Fibroblast of villous mesenchyme (primary cell): ENCODE results near the gene KRTAP4-5. TPM values are rescaled to one million over a fixed set of nuclear protein-coding genes. Genes with fewer than 3 reads are reported as not detected.
A peak's percentile ranks its signal among the peaks of the same experiment; 100 is the strongest.
"Not testable (repeated sequence)": the region's sequence is repeated elsewhere in the genome, so short reads cannot be mapped to it uniquely, and the experiment has no call there.

Experiments used
- DNase-seq: peaks from one replicate; pipeline ENCODE4 v3.0.0-alpha.2; 2010; ENCODE audit warnings: low read depth
- H3K4me3 ChIP-seq: 2 replicates; pipeline ENCODE4 v1.5.1; 2011; ENCODE audit warnings: low read depth, mild to moderate bottlenecking, low read length
- CTCF ChIP-seq: IDR thresholded peaks from 2 replicates; pipeline ENCODE4 v1.5.1; 2012; ENCODE audit warnings: low read depth, mild to moderate bottlenecking, low read length; ENCODE audit not compliant: insufficient read depth
- small RNA-seq: library from RNA; depleted of rRNA; stranded (forward); fragments of <200 nt; gene quantifications from one replicate; pipeline ENCODE3, GENCODE V24; 2012
- total RNA-seq: library from RNA; depleted of rRNA; stranded (reverse); fragments of >200 nt; gene quantifications from 2 replicates; pipeline ENCODE4 v1.2.3, GENCODE V29; 2012

The KRTAP4-5 gene
- total RNA-seq, 1 donor, result not detected

GRCh38 chr17:41103896-41104295 lies 45.7 kb downstream of the KRTAP4-5 start:
- no peak overlapping the region for H3K4me3 ChIP-seq
- TF ChIP-seq CTCF, result no peak
- DNase-seq, result no peak

GRCh38 chr17:41101586-41102259 lies 47.9 kb downstream of the KRTAP4-5 start, which contains the start of gene KRTAP4-16:
Gene KRTAP4-16, minus strand, starts transcription at chr17:41102209. Its CDS starts 0 bp downstream, at chr17:41102209.
- no peak for DNase-seq
- H3K4me3 ChIP-seq, result no peak within 1 kb of the TSS
- TF ChIP-seq CTCF, result no peak

GRCh38 chr17:41099682-41100480 lies 49.7 kb downstream of the KRTAP4-5 start:
- peak; percentile 8 for DNase-seq
- H3K4me3 ChIP-seq, result not testable (repeated sequence)

Small RNA genes lying within 50 kb of the gene (small RNA-seq; reads per million reads assigned to genes)
- gene KRTAP4-17P, result not detected

Other genes starting within 250 kb of the KRTAP4-5 start
- gene KRT23, start 212.2 kb downstream of the KRTAP4-5 start, total RNA-seq, result under 0.01 and 1.7 TPM in 2 replicates
- not detected in 2 replicates for gene KRT39, start 182.9 kb downstream of the KRTAP4-5 start, total RNA-seq
- not detected in 2 replicates for gene KRT40, start 165.5 kb downstream of the KRTAP4-5 start, total RNA-seq
- gene KRTAP3-3, start 155.7 kb downstream of the KRTAP4-5 start, total RNA-seq, result not detected in 2 replicates
- gene KRTAP3-2, start 149.9 kb downstream of the KRTAP4-5 start, total RNA-seq, result not detected in 2 replicates
- not detected in 2 replicates for gene KRTAP3-1, start 140.7 kb downstream of the KRTAP4-5 start, total RNA-seq
- gene KRTAP1-5, start 122.6 kb downstream of the KRTAP4-5 start, total RNA-seq, result 11.0 and 16.4 TPM in 2 replicates
- gene KRTAP1-4, start 119.6 kb downstream of the KRTAP4-5 start, total RNA-seq, result not detected in 2 replicates
- gene KRTAP1-3, start 115.0 kb downstream of the KRTAP4-5 start, total RNA-seq, result not detected in 2 replicates
- gene KRTAP1-1, start 108.4 kb downstream of the KRTAP4-5 start, total RNA-seq, result not detected in 2 replicates
- not detected in 2 replicates for gene KRTAP2-1, start 102.5 kb downstream of the KRTAP4-5 start, total RNA-seq
- not detected in 2 replicates for gene KRTAP2-2, start 94.6 kb downstream of the KRTAP4-5 start, total RNA-seq
- 0.32 TPM in 1 of 2 replicates, not detected in the other for gene KRTAP2-3, start 89.7 kb downstream of the KRTAP4-5 start, total RNA-seq
- gene KRTAP2-4, start 83.9 kb downstream of the KRTAP4-5 start, total RNA-seq, result not detected in 2 replicates
- not detected in 2 replicates for gene KRTAP4-7, start 65.7 kb downstream of the KRTAP4-5 start, total RNA-seq
- not detected in 2 replicates for gene KRTAP4-8, start 51.7 kb downstream of the KRTAP4-5 start, total RNA-seq
- gene KRTAP4-16, start 47.6 kb downstream of the KRTAP4-5 start, total RNA-seq, result not detected in 2 replicates
- gene KRTAP4-9, start 44.4 kb downstream of the KRTAP4-5 start, total RNA-seq, result not detected in 2 replicates
- not detected in 2 replicates for gene KRTAP4-11, start 31.5 kb downstream of the KRTAP4-5 start, total RNA-seq
- not detected in 2 replicates for gene KRTAP4-12, start 25.6 kb downstream of the KRTAP4-5 start, total RNA-seq
- gene KRTAP4-6, start 9.3 kb downstream of the KRTAP4-5 start, total RNA-seq, result not detected in 2 replicates
- not detected in 2 replicates for gene KRTAP4-4, start 10.9 kb upstream of the KRTAP4-5 start, total RNA-seq
- not detected in 2 replicates for gene KRTAP4-3, start 18.4 kb upstream of the KRTAP4-5 start, total RNA-seq
- gene KRTAP4-2, start 28.4 kb upstream of the KRTAP4-5 start, total RNA-seq, result not detected in 2 replicates
- gene KRTAP4-1, start 35.1 kb upstream of the KRTAP4-5 start, total RNA-seq, result not detected in 2 replicates
- gene KRTAP9-1, start 40.1 kb upstream of the KRTAP4-5 start, total RNA-seq, result not detected in 2 replicates
- gene KRTAP9-2, start 76.8 kb upstream of the KRTAP4-5 start, total RNA-seq, result not detected in 2 replicates
- not detected in 2 replicates for gene KRTAP9-3, start 82.6 kb upstream of the KRTAP4-5 start, total RNA-seq
- gene KRTAP9-8, start 88.2 kb upstream of the KRTAP4-5 start, total RNA-seq, result not detected in 2 replicates
- not detected in 2 replicates for gene KRTAP9-4, start 99.9 kb upstream of the KRTAP4-5 start, total RNA-seq
- gene KRTAP9-9, start 105.6 kb upstream of the KRTAP4-5 start, total RNA-seq, result not detected in 2 replicates
- not detected in 2 replicates for gene KRTAP9-6, start 115.6 kb upstream of the KRTAP4-5 start, total RNA-seq
- gene KRTAP9-7, start 125.9 kb upstream of the KRTAP4-5 start, total RNA-seq, result not detected in 2 replicates
- gene KRTAP29-1, start 153.0 kb upstream of the KRTAP4-5 start, total RNA-seq, result not detected in 2 replicates
- not detected in 2 replicates for gene KRTAP16-1, start 159.5 kb upstream of the KRTAP4-5 start, total RNA-seq
- gene KRTAP17-1, start 165.9 kb upstream of the KRTAP4-5 start, total RNA-seq, result not detected in 2 replicates
- not detected in 2 replicates for gene KRT33A, start 201.0 kb upstream of the KRTAP4-5 start, total RNA-seq
- gene KRT33B, start 220.0 kb upstream of the KRTAP4-5 start, total RNA-seq, result under 0.01 and 0.32 TPM in 2 replicates
- gene KRT34, start 232.5 kb upstream of the KRTAP4-5 start, total RNA-seq, result 26.7 and 28.9 TPM in 2 replicates
- gene KRT31, start 247.8 kb upstream of the KRTAP4-5 start, total RNA-seq, result not detected in 2 replicates